MM.1S (cell line): ENCODE results near the gene MAPK12.

Source experiments
- DNase-seq: peaks from one replicate; pipeline ENCODE4 v3.0.0-alpha.2; 2015
- H2AFZ ChIP-seq: fragments of 300-600 bp; sonication (generic); 2 replicates; pipeline ENCODE4 v1.6.0; 2016; ENCODE audit warnings: antibody characterized with exemption, low read length
- H3F3A ChIP-seq: fragments of 300-600 bp; sonication (generic); 2 replicates; pipeline ENCODE4 v1.6.1; 2016; ENCODE audit warnings: mild to moderate bottlenecking, antibody characterized with exemption, low read length, moderate library complexity, mixed read lengths; ENCODE audit not compliant: insufficient read depth
- H3K27ac ChIP-seq: fragments of 300-600 bp; sonication (generic); 2 replicates; pipeline ENCODE4 v1.5.1; 2016; ENCODE audit warnings: mild to moderate bottlenecking, low read length
- H3K27me3 ChIP-seq: fragments of 300-600 bp; sonication (generic); replicated peaks from 2 replicates; pipeline ENCODE4 v1.6.0; 2016; ENCODE audit warnings: low read length; ENCODE audit not compliant: insufficient read depth
- H3K36me3 ChIP-seq: fragments of 300-600 bp; sonication (generic); replicated peaks from 2 replicates; pipeline ENCODE4 v1.6.1; 2016; ENCODE audit warnings: mild to moderate bottlenecking, low read length, mixed read lengths; ENCODE audit not compliant: insufficient read depth
- H3K4me1 ChIP-seq: fragments of 300-600 bp; sonication (generic); 2 replicates; pipeline ENCODE4 v1.6.1; 2016; ENCODE audit warnings: low read length, mixed read lengths
- H3K4me2 ChIP-seq: fragments of 300-600 bp; sonication (generic); 2 replicates; pipeline ENCODE4 v1.6.0; 2016; ENCODE audit warnings: low read depth, low read length
- H3K4me3 ChIP-seq: fragments of 300-600 bp; sonication (generic); 2 replicates; pipeline ENCODE4 v1.5.1; 2016; ENCODE audit warnings: low read length, mixed read lengths
- H3K79me2 ChIP-seq: fragments of 300-600 bp; sonication (generic); 2 replicates; pipeline ENCODE4 v1.6.1; 2016; ENCODE audit warnings: mixed run types, low read length, mixed read lengths
- H3K9ac ChIP-seq: fragments of 300-600 bp; sonication (generic); 2 replicates; pipeline ENCODE4 v1.6.1; 2016; ENCODE audit warnings: low read length, mixed read lengths
- H3K9me2 ChIP-seq: fragments of 300-600 bp; sonication (generic); replicated peaks from 2 replicates; pipeline ENCODE4 v1.6.1; 2016; ENCODE audit warnings: mild to moderate bottlenecking, low read length, mixed read lengths; ENCODE audit not compliant: insufficient read depth
- H3K9me3 ChIP-seq: fragments of 300-600 bp; sonication (generic); replicated peaks from 2 replicates; pipeline ENCODE4 v1.6.1; 2016; ENCODE audit warnings: mild to moderate bottlenecking, low read length, mixed read lengths; ENCODE audit not compliant: insufficient read depth
- H4K20me1 ChIP-seq: fragments of 300-600 bp; sonication (generic); 2 replicates; pipeline ENCODE4 v1.6.1; 2016; ENCODE audit warnings: mild to moderate bottlenecking, low read length, moderate library complexity, mixed read lengths; ENCODE audit not compliant: insufficient read depth
- CTCF ChIP-seq: fragments of 300-600 bp; sonication (generic); IDR thresholded peaks from 2 replicates; pipeline ENCODE4 v1.5.1; 2016; ENCODE audit warnings: antibody characterized with exemption, low read length, mixed read lengths
- EZH2 ChIP-seq: fragments of 300-600 bp; sonication (generic); optimal IDR thresholded peaks from 2 replicates; pipeline ENCODE3; 2017; ENCODE audit warnings: low read depth, mild to moderate bottlenecking, antibody characterized with exemption, low read length, mixed read lengths
- EZH2phosphoT487 ChIP-seq: fragments of 300-600 bp; sonication (generic); IDR thresholded peaks from 2 replicates; pipeline ENCODE4 v1.6.1; 2018; ENCODE audit warnings: antibody characterized with exemption, low read length

MAPK12 gene

GRCh38 chr22:50280708-50281383 lies 19.4 kb upstream of the MAPK12 start:
- DNase-seq, result no peak
- TF ChIP-seq EZH2phosphoT487 (no peak), EZH2 (no peak), CTCF (no peak)
- Histone ChIP-seq H3K27me3 (no peaks in the 10 kb centered on the region), H3K9me2 (no peaks in the 10 kb centered on the region), H3K9me3 (no peaks in the 10 kb centered on the region), H4K20me1 (no peaks in the 10 kb centered on the region), H3F3A (peaks cover 4% of the 10 kb centered on the region; the same call in 1 of the 2 replicates), H2AFZ (no peak overlapping the region), H3K79me2 (no peaks in the 10 kb centered on the region), H3K4me1 (0 out of 2 replicates have a peak, but pooled peaks cover 5% of the 10 kb centered on the region), H3K27ac (no peak overlapping the region), H3K4me2 (no peak overlapping the region), H3K36me3 (no peaks in the 10 kb centered on the region), H3K4me3 (no peak overlapping the region), H3K9ac (no peak overlapping the region)

DNA sequence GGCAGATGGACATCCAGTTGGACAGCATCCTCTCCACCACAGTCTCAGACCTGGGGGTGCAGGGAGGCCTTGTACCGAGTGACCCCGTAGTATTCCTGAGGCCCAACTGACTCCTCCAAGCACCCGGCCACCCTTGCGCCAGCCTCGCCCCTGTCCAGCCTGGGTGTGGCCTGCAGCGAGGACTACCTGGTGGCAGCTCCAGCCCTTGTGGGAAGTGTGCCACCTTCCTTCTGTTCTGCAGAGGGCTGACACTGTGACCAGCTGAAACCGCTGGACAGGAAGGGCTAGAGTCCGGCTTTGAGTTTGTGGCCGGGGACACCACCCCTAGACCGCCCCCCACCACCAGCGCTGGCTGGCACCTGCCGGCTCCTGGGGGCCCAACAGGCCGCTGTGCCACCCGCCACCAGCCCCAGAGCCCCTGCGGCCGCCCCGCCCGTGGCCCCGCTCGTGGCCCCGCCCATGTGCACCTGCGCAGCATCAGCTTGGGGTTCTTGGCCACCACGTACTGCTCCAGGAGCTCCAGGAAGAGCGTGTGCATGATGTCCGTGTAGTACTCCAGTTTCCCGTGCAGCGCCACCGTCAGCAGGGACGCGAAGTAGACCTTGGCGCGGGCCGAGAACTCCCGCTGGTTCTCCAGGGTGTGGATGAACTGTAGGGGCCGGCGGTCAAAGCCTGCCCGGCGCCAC lies 18.7 kb upstream of the MAPK12 start:
- Histone ChIP-seq H3K9ac (no peak overlapping the region), H3K79me2 (no peaks in the 10 kb centered on the region), H3F3A (peaks cover 4% of the 10 kb centered on the region; the same call in 1 of the 2 replicates), H3K4me1 (0 out of 2 replicates have a peak, but pooled peaks cover 5% of the 10 kb centered on the region), H4K20me1 (no peaks in the 10 kb centered on the region), H3K4me3 (no peak overlapping the region), H3K9me2 (no peaks in the 10 kb centered on the region), H2AFZ (no peak overlapping the region), H3K36me3 (no peaks in the 10 kb centered on the region), H3K27me3 (no peaks in the 10 kb centered on the region), H3K4me2 (no peak overlapping the region), H3K9me3 (no peaks in the 10 kb centered on the region), H3K27ac (no peak overlapping the region)
- DNase-seq, result no peak
- no peak for TF ChIP-seq EZH2phosphoT487
- no peak for TF ChIP-seq EZH2
- no peak for TF ChIP-seq CTCF

GRCh38 chr22:50278956-50279619 lies 17.6 kb upstream of the MAPK12 start:
- no peaks in the 10 kb centered on the region for H3K36me3 ChIP-seq
- DNase-seq, result no peak
- no peak overlapping the region for H3K9ac ChIP-seq
- H3K9me2 ChIP-seq, result no peaks in the 10 kb centered on the region
- H3K27me3 ChIP-seq, result no peaks in the 10 kb centered on the region
- H3K4me2 ChIP-seq, result no peak overlapping the region
- peaks cover 4% of the 10 kb centered on the region; the same call in 1 of the 2 replicates for H3F3A ChIP-seq
- no peak overlapping the region for H2AFZ ChIP-seq
- no peak overlapping the region for H3K4me3 ChIP-seq
- no peaks in the 10 kb centered on the region for H3K9me3 ChIP-seq
- H3K79me2 ChIP-seq, result no peaks in the 10 kb centered on the region
- no peaks in the 10 kb centered on the region for H4K20me1 ChIP-seq
- TF ChIP-seq EZH2phosphoT487 (no peak), CTCF (no peak), EZH2 (no peak)
- H3K4me1 ChIP-seq, result 0 out of 2 replicates have a peak, but pooled peaks cover 7% of the 10 kb centered on the region
- H3K27ac ChIP-seq, result no peak overlapping the region
